HepG2 (cell line): ENCODE results near the gene ABCF1. TPM values are rescaled to one million over a fixed set of nuclear protein-coding genes. Genes with fewer than 3 reads are reported as not detected.

Experiments used
- ADNP ChIP-seq: sonication (generic); formaldehyde crosslinking; IDR thresholded peaks from 2 replicates; pipeline ENCODE4 v1.4.0; 2020; ENCODE audit warnings: missing genetic modification reagents
- CEBPB ChIP-seq: IDR thresholded peaks from 2 replicates; pipeline ENCODE4 v1.6.1; 2011; ENCODE audit warnings: low read depth, low read length, improper control_type of control experiment, borderline replicate concordance
- CEBPZ ChIP-seq: IDR thresholded peaks from 2 replicates; pipeline ENCODE4 v1.6.1; 2012; ENCODE audit warnings: low read length, improper control_type of control experiment
- CENPT ChIP-seq: sonication (generic); formaldehyde crosslinking; IDR thresholded peaks from 2 replicates; pipeline ENCODE4 v1.8.0; 2022; ENCODE audit warnings: low read depth, mild to moderate bottlenecking, moderate library complexity, missing genetic modification reagents
- CREB3 ChIP-seq: sonication (generic); formaldehyde crosslinking; IDR thresholded peaks from 2 replicates; pipeline ENCODE4 v1.5.0; 2020; ENCODE audit warnings: missing genetic modification reagents
- HIC2 ChIP-seq: sonication (generic); formaldehyde crosslinking; IDR thresholded peaks from 2 replicates; pipeline ENCODE4 v1.9.0; 2022; ENCODE audit warnings: low read depth, missing genetic modification reagents
- NR2F2 ChIP-seq: IDR thresholded peaks from 2 replicates; pipeline ENCODE4 v1.6.1; 2012; ENCODE audit warnings: low read depth, inconsistent platforms, borderline replicate concordance
- PRMT3 ChIP-seq: sonication (generic); formaldehyde crosslinking; IDR thresholded peaks from 2 replicates; pipeline ENCODE4 v1.8.1; 2022; ENCODE audit warnings: low read depth, mild to moderate bottlenecking, moderate library complexity, missing genetic modification reagents, borderline replicate concordance
- RARG ChIP-seq: sonication (generic); formaldehyde crosslinking; IDR thresholded peaks from 2 replicates; pipeline ENCODE4 v1.4.0; 2020; ENCODE audit warnings: low read depth, mild to moderate bottlenecking, missing genetic modification reagents
- SATB2 ChIP-seq: sonication (generic); formaldehyde crosslinking; IDR thresholded peaks from 2 replicates; pipeline ENCODE4 v1.5.0; 2020; ENCODE audit warnings: missing genetic modification reagents
- TFDP2 ChIP-seq: sonication (generic); formaldehyde crosslinking; IDR thresholded peaks from 2 replicates; pipeline ENCODE4 v1.4.0; 2020; ENCODE audit warnings: missing genetic modification reagents
- ZNF296 ChIP-seq: sonication (generic); formaldehyde crosslinking; conservative IDR thresholded peaks from 2 replicates; pipeline ENCODE4 v1.5.0; 2020; ENCODE audit warnings: mild to moderate bottlenecking, missing genetic modification reagents
- ZNF383 ChIP-seq: sonication (generic); formaldehyde crosslinking; IDR thresholded peaks from 2 replicates; pipeline ENCODE4 v1.4.0; 2020; ENCODE audit warnings: missing genetic modification reagents, mild to moderate bottlenecking, borderline replicate concordance
- ZNF678 ChIP-seq: sonication (generic); formaldehyde crosslinking; IDR thresholded peaks from 2 replicates; pipeline ENCODE4 v1.4.0; 2020; ENCODE audit warnings: mild to moderate bottlenecking, missing genetic modification reagents
- ZNF709 ChIP-seq: sonication (generic); formaldehyde crosslinking; IDR thresholded peaks from 2 replicates; pipeline ENCODE4 v1.5.0; 2020; ENCODE audit warnings: mild to moderate bottlenecking, missing genetic modification reagents
- ZNF766 ChIP-seq: sonication (generic); formaldehyde crosslinking; IDR thresholded peaks from 2 replicates; pipeline ENCODE4 v1.5.0; 2020; ENCODE audit warnings: missing genetic modification reagents, borderline replicate concordance
- ZNF768 ChIP-seq: sonication (generic); formaldehyde crosslinking; IDR thresholded peaks from 2 replicates; pipeline ENCODE4 v1.4.0; 2020; ENCODE audit warnings: missing genetic modification reagents
- polyA plus RNA-seq, 8 experiments: library from polyadenylated mRNA; depleted of rRNA in 3 of 8; stranded (reverse) in 7 of 8; unstranded in 1 of 8; fragments of >200 nt; fragmentation: Illumina TruSeq in 4 of 8; extraction: Trizol in 4 of 8; gene quantifications; 2 replicates each; pipeline versions ENCODE4 v1.2.1 to v1.2.3, GENCODE V29; 2011 to 2016; ENCODE audit warnings: low read depth in 4 of 8, missing spikeins in 1 of 8, mixed read lengths in 1 of 8; ENCODE audit not compliant: insufficient read depth in 1 of 8
- total RNA-seq, 5 experiments: library from RNA; depleted of rRNA; stranded (reverse); fragments of >200 nt; fragmentation: Illumina TruSeq; extraction: Trizol; gene quantifications; 2 replicates each; pipeline ENCODE4 v1.2.3, GENCODE V29; 2016; ENCODE audit warnings: low read depth in 1 of 5

ABCF1 gene
- total and polyA plus RNA-seq, 2 of the 13 experiments (the other 11 are each of a cell fraction or from before 2014, with no cell fraction given), result 25.4 to 98.9 TPM

- TF ChIP-seq ZNF768 (peak; percentile 73; the same call in 1 of the 2 replicates), ZNF383 (no peak), RARG (CRISPR knock-in tag) (no peak), CENPT (CRISPR knock-in tag) (no peak; the same call in none of the 2 replicates), HIC2 (CRISPR knock-in tag) (peak; percentile 88), CEBPZ (no peak), SATB2 (CRISPR knock-in tag) (no peak), PRMT3 (CRISPR knock-in tag) (no peak), CREB3 (CRISPR knock-in tag) (peak; percentile 35; the same call in 1 of the 2 replicates), ADNP (CRISPR knock-in tag) (no peak), TFDP2 (CRISPR knock-in tag) (peak; percentile 58; the same call in 1 of the 2 replicates), ZNF709 (peak; percentile 95), ZNF766 (peak; percentile 79; the same call in 1 of the 2 replicates), NR2F2 (peak; percentile 71), ZNF678 (CRISPR knock-in tag) (no peak; the same call in 1 of the 2 replicates), CEBPB (no peak), ZNF296 (CRISPR knock-in tag) (0 out of 2 replicates have a peak, but pooled peaks have one; percentile 43)
Observed at GRCh38 chr6:30626484-30627366, 55.5 kb downstream of the ABCF1 start, which contains the start of gene ATAT1 (continued).
